HG03095 (cell line): ENCODE measurements around the gene ZXDA.
A peak's percentile ranks its signal among the peaks of the same experiment; 100 is the strongest.
"Not testable (repeated sequence)": the region's sequence is repeated elsewhere in the genome, so short reads cannot be mapped to it uniquely, and the experiment has no call there.

Source experiments
- ATAC-seq: cut with Tn5 transposase; IDR thresholded peaks from one replicate; pipeline ENCODE4 v1.9.1; 2021; ENCODE audit warnings: moderate library complexity; ENCODE audit not compliant: unreplicated experiment

The ZXDA gene, protein sequence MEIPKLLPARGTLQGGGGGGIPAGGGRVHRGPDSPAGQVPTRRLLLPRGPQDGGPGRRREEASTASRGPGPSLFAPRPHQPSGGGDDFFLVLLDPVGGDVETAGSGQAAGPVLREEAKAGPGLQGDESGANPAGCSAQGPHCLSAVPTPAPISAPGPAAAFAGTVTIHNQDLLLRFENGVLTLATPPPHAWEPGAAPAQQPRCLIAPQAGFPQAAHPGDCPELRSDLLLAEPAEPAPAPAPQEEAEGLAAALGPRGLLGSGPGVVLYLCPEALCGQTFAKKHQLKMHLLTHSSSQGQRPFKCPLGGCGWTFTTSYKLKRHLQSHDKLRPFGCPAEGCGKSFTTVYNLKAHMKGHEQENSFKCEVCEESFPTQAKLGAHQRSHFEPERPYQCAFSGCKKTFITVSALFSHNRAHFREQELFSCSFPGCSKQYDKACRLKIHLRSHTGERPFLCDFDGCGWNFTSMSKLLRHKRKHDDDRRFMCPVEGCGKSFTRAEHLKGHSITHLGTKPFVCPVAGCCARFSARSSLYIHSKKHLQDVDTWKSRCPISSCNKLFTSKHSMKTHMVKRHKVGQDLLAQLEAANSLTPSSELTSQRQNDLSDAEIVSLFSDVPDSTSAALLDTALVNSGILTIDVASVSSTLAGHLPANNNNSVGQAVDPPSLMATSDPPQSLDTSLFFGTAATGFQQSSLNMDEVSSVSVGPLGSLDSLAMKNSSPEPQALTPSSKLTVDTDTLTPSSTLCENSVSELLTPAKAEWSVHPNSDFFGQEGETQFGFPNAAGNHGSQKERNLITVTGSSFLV

GRCh38 chrX:57910287-57910912 lies at the start of gene ZXDA:
Gene ZXDA, minus strand, starts transcription at chrX:57910458. Its CDS starts 38 bp downstream, at chrX:57910420.
- peak; percentile 47 for ATAC-seq

- no peak for ATAC-seq
These were observed 42.0 kb upstream of the ZXDA start for GRCh38 chrX:57952320-57952678.

GRCh38 chrX:57951666-57952319 lies 41.5 kb upstream of the ZXDA start:
- no peak for ATAC-seq

DNA sequence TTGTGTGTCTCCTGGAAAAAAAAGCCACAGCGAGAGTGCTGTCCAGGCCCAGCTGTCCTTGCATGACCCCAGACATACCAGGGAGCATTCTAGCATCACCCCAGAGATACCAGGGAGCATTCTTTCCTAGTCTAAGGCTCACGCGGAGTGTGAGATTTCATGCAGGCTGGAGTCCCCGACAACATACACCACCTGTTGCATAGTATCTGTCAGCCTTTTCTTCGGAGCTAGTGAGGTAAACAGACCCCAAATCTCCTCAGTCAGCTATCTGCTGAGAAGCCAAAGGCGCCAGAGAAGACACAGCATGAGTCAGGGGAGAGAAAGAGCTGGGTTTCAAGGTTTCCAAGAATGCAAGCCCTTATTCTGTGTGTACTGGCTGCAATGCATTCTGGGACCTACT lies 23.1 kb upstream of the ZXDA start:
- ATAC-seq: no peak

GRCh38 chrX:57932266-57932665 lies 22.0 kb upstream of the ZXDA start:
- no peak for ATAC-seq

DNA sequence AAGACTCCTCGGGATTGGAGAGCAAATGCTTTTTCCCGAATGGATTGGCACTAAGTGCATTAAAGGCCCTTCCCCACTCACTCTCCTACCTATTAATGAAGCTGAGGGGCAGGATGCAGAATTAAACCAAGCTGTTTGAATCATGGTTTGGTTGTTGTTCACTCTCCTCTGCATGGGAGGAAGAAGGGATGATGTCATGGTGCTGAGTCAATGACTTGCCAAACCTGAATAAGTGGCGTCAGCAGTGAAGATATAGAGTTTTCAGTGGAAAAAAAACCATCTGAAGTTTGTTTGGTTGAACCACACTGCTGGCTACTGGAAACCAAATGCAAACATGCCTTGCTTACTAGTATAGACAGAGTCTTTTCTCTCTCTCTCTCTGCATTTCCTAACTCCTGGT lies 19.8 kb upstream of the ZXDA start:
- no peak for ATAC-seq

DNA sequence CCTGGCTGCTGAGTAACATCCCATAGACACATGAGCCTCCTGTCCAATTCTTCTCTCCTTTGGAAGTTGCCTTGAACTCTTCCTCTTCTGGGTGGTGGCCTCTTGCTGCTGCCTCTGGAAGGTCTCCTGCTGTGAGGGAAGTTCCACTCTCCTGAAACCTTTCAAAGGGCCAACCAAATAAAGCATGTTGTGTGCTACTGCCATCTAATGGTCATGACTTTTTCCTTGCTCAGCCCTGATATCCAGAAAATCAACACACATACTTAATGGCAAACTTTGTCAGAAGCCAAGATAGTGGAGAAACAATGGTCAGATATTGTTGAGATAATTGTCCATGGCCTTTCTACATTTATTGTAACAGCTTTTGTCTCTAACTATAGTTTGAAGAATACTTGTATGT lies 19.1 kb upstream of the ZXDA start:
- ATAC-seq: no peak

GRCh38 chrX:57925806-57926205 lies 15.5 kb upstream of the ZXDA start:
- ATAC-seq: no peak

GRCh38 chrX:57918750-57919436 lies 8.6 kb upstream of the ZXDA start:
- no peak for ATAC-seq

- ATAC-seq: no peak
These were observed 5.4 kb upstream of the ZXDA start for GRCh38 chrX:57915680-57916079.

DNA sequence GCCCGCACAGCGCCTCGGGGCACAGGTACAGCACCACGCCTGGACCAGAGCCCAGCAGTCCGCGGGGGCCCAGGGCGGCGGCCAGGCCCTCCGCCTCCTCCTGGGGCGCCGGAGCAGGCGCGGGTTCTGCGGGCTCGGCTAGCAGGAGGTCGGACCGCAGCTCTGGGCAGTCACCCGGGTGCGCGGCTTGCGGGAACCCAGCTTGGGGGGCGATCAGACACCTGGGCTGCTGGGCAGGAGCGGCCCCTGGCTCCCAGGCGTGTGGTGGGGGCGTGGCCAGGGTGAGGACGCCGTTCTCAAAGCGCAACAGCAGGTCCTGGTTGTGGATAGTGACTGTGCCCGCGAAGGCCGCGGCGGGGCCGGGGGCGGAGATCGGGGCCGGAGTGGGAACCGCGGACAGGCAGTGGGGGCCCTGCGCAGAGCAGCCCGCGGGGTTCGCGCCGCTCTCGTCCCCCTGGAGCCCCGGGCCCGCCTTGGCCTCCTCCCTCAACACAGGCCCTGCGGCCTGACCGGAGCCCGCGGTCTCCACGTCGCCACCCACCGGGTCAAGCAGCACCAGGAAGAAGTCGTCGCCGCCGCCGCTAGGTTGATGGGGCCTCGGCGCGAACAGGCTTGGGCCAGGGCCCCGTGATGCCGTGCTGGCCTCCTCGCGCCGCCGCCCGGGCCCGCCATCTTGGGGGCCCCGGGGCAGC lies 517 bp downstream of the ZXDA start:
- peak; percentile 80 for ATAC-seq

GRCh38 chrX:57908972-57909594 lies 1.2 kb downstream of the ZXDA start:
- not testable (repeated sequence) for ATAC-seq

DNA sequence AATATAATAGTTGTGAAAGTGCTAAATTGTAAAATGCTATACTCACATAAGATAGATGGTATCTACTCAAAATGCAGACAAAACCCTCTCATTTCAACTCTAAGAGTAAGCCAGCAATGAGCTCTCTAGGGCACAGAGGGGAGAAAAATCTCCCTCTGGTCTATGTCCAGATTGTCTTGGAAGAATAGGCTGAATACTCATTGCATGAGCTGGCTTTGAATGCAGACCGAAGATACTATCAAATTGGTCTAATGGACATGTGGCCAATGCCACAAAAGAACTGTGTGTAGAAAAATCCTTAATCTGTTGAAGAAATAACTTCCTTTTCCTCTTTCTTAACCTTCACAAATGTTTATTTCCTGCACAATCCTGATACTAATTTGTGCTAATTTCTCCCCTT lies 3.5 kb downstream of the ZXDA start:
- ATAC-seq: no peak

DNA sequence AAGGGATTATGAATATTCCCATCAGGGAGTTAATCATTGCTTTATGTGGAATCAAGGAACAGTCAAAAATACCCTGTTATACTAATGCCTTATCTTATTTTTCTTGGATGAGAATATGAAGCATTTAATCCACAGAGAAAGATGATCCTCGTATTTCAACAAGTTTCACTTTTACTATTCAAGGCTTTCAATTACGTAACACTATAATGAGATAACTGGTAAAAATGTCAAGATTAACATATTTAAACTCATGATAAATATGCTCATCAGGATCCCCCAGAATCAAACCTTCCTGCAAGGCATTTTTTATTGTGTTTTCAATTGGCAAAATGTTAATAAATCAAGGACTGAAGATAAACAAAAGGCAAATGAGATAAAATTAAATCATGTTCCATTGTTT lies 5.1 kb downstream of the ZXDA start:
- no peak for ATAC-seq

- no peak for ATAC-seq
These were observed 5.9 kb downstream of the ZXDA start for GRCh38 chrX:57904176-57904880.

- no peak for ATAC-seq
These were observed 7.6 kb downstream of the ZXDA start for GRCh38 chrX:57902633-57903032.

DNA sequence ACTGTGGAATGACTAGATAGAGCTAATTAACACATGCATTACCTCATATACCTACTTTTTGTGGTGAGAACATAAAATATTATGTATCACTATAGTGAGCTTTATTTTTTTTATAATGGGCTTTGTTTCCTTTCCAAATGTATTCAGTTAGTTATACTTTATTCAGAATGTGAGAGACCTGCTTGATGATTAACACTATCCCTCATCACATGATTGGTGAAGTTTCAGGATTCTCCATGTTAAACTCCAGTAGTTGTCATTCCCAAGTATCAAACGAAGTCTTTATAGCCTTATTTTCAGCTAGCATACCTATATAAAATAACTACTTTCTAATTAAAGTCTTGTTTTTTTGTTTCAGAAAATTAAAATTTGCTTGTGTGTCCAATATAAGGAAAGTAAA lies 8.8 kb downstream of the ZXDA start:
- no peak for ATAC-seq

- ATAC-seq: no peak
These were observed 9.3 kb downstream of the ZXDA start for GRCh38 chrX:57900975-57901374.

DNA sequence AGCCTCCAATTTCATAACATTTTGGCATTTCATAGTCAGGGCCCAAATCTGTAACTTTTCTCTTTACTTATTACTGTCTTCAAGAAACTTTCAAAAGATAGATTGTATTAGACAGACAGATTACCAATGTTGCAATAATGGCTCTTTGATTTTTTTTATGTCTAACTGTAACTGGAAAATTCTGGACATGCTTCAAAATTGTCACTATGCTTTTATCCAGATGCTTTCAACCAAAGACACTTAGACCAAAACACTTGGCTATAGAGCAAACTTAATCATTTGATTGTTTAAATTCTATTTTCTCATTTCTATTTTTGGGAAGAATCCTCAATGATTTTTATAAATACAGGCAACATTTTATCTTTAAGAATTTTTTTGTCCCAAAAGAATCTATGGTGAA lies 10.4 kb downstream of the ZXDA start:
- ATAC-seq: no peak
